H7 (cell line): ENCODE results near the gene KIRREL3. TPM values are rescaled to one million over a fixed set of nuclear protein-coding genes. Genes with fewer than 3 reads are reported as not detected.

Experiments
- DNase-seq: peaks from one replicate; pipeline ENCODE4 v3.0.0; 2012
- H3K27me3 ChIP-seq: 2 replicates; pipeline ENCODE4 v1.6.0; 2011; ENCODE audit warnings: mild to moderate bottlenecking, low read length; ENCODE audit not compliant: control insufficient read depth, insufficient read depth
- H3K36me3 ChIP-seq: replicated peaks from 2 replicates; pipeline ENCODE4 v1.5.1; 2011; ENCODE audit warnings: low read length; ENCODE audit not compliant: control insufficient read depth, insufficient read depth
- H3K4me3 ChIP-seq: 2 replicates; pipeline ENCODE4 v1.5.1; 2011; ENCODE audit warnings: low read depth, mild to moderate bottlenecking, control low read depth, low read length, moderate library complexity; ENCODE audit not compliant: insufficient read depth
- total RNA-seq: library from RNA; depleted of rRNA; stranded (reverse); fragments of >200 nt; shearing (Covaris generic); gene quantifications from 2 replicates; pipeline ENCODE4 v1.2.3, GENCODE V29; 2014

Gene KIRREL3
- total RNA-seq, 1 experiment from 2014 or later: 0.10 TPM

- Histone ChIP-seq H3K36me3 (no peaks in the 10 kb centered on the region), H3K27me3 (no peaks in the 10 kb centered on the region; the same call in 1 of the 2 replicates), H3K4me3 (no peak overlapping the region)
- no peak for DNase-seq
These were observed 367.2 kb downstream of the KIRREL3 start for GRCh38 chr11:126633330-126633729.

DNA sequence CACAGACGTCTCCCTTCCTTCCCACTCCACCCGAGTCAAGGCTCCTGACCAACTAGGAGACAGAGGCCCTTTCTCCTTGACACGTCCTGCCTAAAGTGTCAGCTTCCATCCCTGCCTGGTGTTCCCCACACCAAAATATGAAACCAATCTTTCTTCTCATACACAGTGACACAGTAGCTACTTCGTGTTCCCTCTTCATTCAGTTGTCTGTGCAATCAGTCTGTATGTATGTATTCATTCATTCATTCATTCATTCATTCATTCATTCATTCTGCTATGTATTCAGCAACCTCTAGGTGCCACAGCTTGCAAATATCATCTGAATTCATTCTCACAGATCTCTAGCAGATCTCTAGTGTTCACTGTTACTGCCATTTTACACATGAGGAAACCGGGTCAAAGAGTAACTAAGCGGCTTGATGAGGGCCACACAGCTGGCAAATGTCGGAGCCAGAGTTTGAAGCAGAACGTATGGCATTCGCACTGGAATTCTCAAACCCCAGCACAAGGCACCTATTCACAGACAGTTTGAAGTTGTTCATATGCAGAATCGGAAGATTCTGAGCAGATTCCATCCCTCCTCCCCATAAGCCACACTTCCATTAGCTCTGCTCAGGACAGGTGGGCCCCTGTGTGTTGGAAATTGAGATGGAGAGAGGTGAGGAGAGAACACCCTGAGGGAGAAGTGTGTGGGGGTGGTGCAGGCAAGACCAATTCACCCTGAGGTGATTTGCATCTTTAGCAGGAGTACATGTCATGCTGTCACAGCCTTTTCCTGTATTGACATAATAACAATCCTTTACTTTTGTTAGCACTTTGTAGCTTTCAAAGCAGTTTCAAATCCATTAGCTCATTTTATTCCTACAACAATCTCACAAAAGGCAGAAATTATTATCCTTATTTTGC lies 369.4 kb downstream of the KIRREL3 start:
- no peaks in the 10 kb centered on the region; the same call in 1 of the 2 replicates for H3K27me3 ChIP-seq
- no peak for DNase-seq

GRCh38 chr11:126630488-126630887 lies 370.1 kb downstream of the KIRREL3 start:
- Histone ChIP-seq H3K36me3 (no peaks in the 10 kb centered on the region), H3K27me3 (no peaks in the 10 kb centered on the region; the same call in 1 of the 2 replicates), H3K4me3 (no peak overlapping the region)
- DNase-seq: no peak

More for the DNA sequence above, 369.4 kb downstream of the KIRREL3 start:
- Histone ChIP-seq H3K36me3 (no peaks in the 10 kb centered on the region), H3K4me3 (no peak overlapping the region)

- H3K36me3 ChIP-seq: no peaks in the 10 kb centered on the region
- H3K27me3 ChIP-seq: no peaks in the 10 kb centered on the region; the same call in 1 of the 2 replicates
- DNase-seq: peak; percentile 27
- H3K4me3 ChIP-seq: no peak overlapping the region
These were observed 371.6 kb downstream of the KIRREL3 start for GRCh38 chr11:126628790-126629621.

- DNase-seq: no peak
- Histone ChIP-seq H3K36me3 (no peaks in the 10 kb centered on the region), H3K4me3 (no peak overlapping the region), H3K27me3 (no peaks in the 10 kb centered on the region; the same call in 1 of the 2 replicates)
These were observed 372.1 kb downstream of the KIRREL3 start for GRCh38 chr11:126628450-126628789.

- H3K27me3 ChIP-seq: no peaks in the 10 kb centered on the region; the same call in 1 of the 2 replicates
- H3K4me3 ChIP-seq: no peak overlapping the region
- DNase-seq: no peak
- H3K36me3 ChIP-seq: no peaks in the 10 kb centered on the region
These were observed 373.1 kb downstream of the KIRREL3 start for GRCh38 chr11:126627421-126627820.

DNA sequence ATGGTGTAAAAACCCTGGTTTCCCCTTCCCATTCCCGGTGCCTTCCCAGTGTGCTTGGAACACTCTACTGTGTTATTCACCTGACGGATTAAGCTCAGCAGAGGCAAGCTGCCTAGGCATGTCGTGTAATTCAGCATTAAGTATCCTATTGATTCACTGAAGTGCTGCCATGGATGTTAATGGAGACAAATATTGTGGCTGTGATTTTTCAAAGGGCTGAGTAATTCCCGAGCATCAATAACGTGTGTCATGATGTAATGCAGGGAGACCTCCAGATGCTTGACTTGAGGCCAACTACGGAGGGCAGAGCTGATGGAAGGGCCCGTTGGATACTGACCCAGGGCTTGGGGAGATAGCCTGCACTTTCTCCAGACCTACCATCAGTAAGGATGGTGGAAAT lies 376.1 kb downstream of the KIRREL3 start:
- H3K36me3 ChIP-seq: no peaks in the 10 kb centered on the region
- no peaks in the 10 kb centered on the region for H3K27me3 ChIP-seq
- H3K4me3 ChIP-seq: no peak overlapping the region
- no peak for DNase-seq

GRCh38 chr11:126619516-126619915 lies 381.1 kb downstream of the KIRREL3 start:
- no peaks in the 10 kb centered on the region for H3K27me3 ChIP-seq
- H3K36me3 ChIP-seq: no peaks in the 10 kb centered on the region
- no peak overlapping the region for H3K4me3 ChIP-seq
- no peak for DNase-seq

GRCh38 chr11:126615845-126616244 lies 384.7 kb downstream of the KIRREL3 start:
- Histone ChIP-seq H3K27me3 (no peaks in the 10 kb centered on the region), H3K36me3 (no peaks in the 10 kb centered on the region), H3K4me3 (no peak overlapping the region)
- DNase-seq: no peak

DNA sequence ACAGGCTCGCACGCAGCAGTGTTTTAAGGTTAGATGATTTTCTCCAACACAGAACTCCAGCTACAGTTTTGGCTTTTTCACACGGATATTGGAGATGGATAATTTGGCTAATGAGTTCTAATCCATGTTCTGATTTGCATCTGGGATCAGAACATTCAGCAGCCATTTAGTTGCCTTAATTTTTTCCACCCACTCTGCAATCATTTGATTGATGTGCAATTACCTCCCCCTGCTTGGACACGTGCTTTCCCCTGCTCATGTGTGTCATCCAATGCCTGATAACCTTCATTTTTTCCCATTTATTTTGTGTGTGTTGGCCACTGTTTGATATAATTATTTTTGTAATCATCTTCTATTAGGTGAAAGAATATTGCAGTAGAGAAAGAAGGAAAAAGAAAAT lies 387.3 kb downstream of the KIRREL3 start:
- Histone ChIP-seq H3K4me3 (no peak overlapping the region), H3K27me3 (no peaks in the 10 kb centered on the region), H3K36me3 (no peaks in the 10 kb centered on the region)
- DNase-seq: no peak

DNA sequence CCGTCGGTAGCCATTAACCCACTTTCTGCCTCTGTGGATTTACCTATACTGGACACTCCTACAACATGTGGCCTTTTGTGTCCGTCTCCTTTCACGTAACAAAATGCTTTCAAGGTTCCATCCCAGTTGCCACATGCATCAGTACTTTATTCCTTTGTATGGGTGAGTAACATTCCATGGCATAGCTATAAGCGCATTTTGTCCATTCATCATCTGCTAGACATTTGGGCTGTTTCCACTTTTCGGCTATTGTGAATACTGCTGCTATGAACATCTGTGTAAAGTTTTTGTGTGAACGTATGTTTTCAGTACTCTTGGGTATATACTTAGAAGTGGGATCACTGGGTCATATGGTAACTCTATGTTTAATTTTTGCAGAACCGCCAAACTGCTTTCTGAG lies 387.9 kb downstream of the KIRREL3 start:
- H3K27me3 ChIP-seq: no peaks in the 10 kb centered on the region; the same call in 1 of the 2 replicates
- no peak for DNase-seq

DNA sequence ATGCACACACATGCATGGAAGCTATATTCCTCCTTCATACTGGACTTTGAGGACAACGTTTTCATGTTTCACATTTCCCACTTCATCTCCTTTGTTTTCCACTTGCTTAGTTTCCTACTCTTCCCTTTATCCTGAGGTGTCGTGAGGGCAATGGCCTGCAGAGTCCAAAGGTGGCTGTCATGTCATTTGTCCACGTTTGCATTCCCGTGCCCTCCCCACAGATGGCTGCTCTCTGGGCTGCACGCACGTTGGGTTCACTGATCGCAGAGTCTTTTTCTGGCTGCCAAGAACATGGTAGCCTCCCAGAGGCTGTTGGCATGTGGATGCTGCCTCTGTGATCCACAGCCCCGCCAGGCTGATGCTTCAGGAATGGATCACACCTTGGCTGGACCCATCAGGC lies 389.1 kb downstream of the KIRREL3 start:
- Histone ChIP-seq H3K36me3 (no peaks in the 10 kb centered on the region), H3K27me3 (no peaks in the 10 kb centered on the region; the same call in 1 of the 2 replicates), H3K4me3 (no peak overlapping the region)
- no peak for DNase-seq

More for the DNA sequence above, 387.9 kb downstream of the KIRREL3 start:
- H3K36me3 ChIP-seq: no peaks in the 10 kb centered on the region
- H3K4me3 ChIP-seq: no peak overlapping the region

DNA sequence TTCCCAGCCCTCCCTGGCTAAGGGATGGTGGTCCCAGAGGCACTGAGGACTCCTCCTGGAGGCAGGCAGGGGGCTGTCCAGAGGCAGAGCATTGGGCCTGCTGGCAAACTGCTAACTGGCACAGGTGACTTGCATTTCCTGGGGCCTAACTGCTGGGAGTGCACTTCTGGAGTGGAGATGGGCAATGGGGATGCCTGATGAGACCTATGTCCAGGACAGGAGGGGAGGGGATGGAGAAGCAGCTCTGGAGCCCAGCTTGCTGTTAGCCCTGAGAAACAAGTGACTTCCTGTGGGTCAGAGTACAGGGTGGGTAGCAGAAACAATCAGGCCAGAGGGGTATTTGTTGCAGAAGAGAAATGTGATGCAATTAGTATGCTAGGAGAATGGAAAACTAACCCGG lies 391.9 kb downstream of the KIRREL3 start:
- Histone ChIP-seq H3K27me3 (no peaks in the 10 kb centered on the region; the same call in 1 of the 2 replicates), H3K4me3 (no peak overlapping the region), H3K36me3 (no peaks in the 10 kb centered on the region)
- DNase-seq: no peak

DNA sequence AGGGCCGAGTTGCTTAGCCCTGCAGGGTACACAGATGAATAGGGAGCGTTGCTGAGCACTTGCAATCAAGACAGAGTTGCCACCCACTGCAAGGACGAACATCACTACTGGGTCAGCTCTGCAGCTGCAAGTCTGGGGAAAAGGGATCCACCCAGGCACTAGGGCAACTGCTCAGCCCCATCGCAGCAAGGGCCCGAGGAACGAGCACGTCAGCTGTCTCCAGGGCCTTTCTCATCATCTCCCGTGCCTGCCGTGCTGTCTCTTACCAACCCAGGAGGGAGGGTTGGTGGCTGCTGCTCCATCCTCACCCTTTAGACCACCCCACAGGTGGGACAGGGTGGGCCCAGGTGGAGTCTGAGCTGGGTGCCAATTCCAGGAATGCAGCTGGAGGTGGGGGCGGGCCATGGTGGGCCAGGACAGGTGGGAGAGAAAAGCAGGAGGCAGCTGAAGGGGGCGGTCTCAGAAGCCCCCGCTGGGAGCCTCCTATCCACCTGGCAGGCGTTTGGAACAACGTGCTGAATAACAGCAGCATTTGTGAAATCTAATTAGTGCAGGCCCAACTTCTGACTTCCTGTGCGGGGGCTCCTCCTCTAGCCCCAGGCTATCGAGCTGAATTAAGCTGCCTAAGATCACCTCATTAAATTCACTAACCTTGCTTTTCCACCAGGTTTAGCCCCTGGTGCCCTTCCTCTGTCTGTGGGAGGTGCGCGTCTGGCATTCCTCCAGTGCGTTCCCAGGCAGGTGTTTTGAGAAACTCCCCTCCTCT lies 392.6 kb downstream of the KIRREL3 start:
- peak; percentile 63 for DNase-seq
- no peaks in the 10 kb centered on the region for H3K36me3 ChIP-seq
- no peaks in the 10 kb centered on the region; the same call in 1 of the 2 replicates for H3K27me3 ChIP-seq
- H3K4me3 ChIP-seq: no peak overlapping the region
